Measurements from ENCODE around the gene PHACTR1. TPM values are rescaled to one million over a fixed set of nuclear protein-coding genes. Genes with fewer than 3 reads are reported as not detected.

The PHACTR1 gene
- total RNA-seq, 4 donors from 2014 or later, result 1.5 to 3.6 (median 2.5) TPM

GRCh38 chr6:13135152-13135551 lies 418.6 kb downstream of the PHACTR1 start:
- intact Hi-C loops (cut with DNase I; ENCODE audit: low total_unique reads), result no loop called here
- H3K4me3 ChIP-seq (ENCODE audit: low read depth, poor library complexity, severe bottlenecking), result no peak overlapping the region
- DNase-seq (ENCODE audit: low spot score in 2 of 2), result no peak
- 79 to 89% methylated on average over 9 to 10 of the region's 10 CpGs for WGBS, 2 donors
- no peak for TF ChIP-seq CTCF (IDR thresholded peaks at IDR 0.05)
- no peak for TF ChIP-seq POLR2A (IDR thresholded peaks at IDR 0.05)

- TF ChIP-seq CTCF (IDR thresholded peaks at IDR 0.05) (no peak), POLR2A (IDR thresholded peaks at IDR 0.05) (no peak)
- DNase-seq (ENCODE audit: low spot score in 2 of 2), result no peak
- H3K4me3 ChIP-seq (ENCODE audit: low read depth, poor library complexity, severe bottlenecking), result no peak overlapping the region
- whole genome bisulfite sequencing, 2 donors, result 82 to 85% methylated on average over 2 of the region's 2 CpGs
- intact Hi-C loops (cut with DNase I; ENCODE audit: low total_unique reads), result no loop called here
Observed at GRCh38 chr6:13139119-13139518, 422.6 kb downstream of the PHACTR1 start.

GRCh38 chr6:13140980-13141379 lies 424.4 kb downstream of the PHACTR1 start:
- intact Hi-C loops (cut with DNase I; ENCODE audit: low total_unique reads), result no loop called here
- no peak overlapping the region for H3K4me3 ChIP-seq (ENCODE audit: low read depth, poor library complexity, severe bottlenecking)
- no peak for DNase-seq (ENCODE audit: low spot score in 2 of 2)
- TF ChIP-seq POLR2A (IDR thresholded peaks at IDR 0.05) (no peak), CTCF (IDR thresholded peaks at IDR 0.05) (no peak)
- 93 to 95% methylated on average over 1 of the region's 1 CpG for WGBS, 2 donors

- intact Hi-C loops (cut with DNase I; ENCODE audit: low total_unique reads), result no loop called here
- TF ChIP-seq POLR2A (IDR thresholded peaks at IDR 0.05), result no peak
- 82 to 84% methylated on average over 7 of the region's 7 CpGs for WGBS, 2 donors
- H3K4me3 ChIP-seq (ENCODE audit: low read depth, poor library complexity, severe bottlenecking), result no peak overlapping the region
- no peak for DNase-seq (ENCODE audit: low spot score in 2 of 2)
Observed at GRCh38 chr6:13141387-13141786, 424.8 kb downstream of the PHACTR1 start.

- no peak overlapping the region for H3K4me3 ChIP-seq (ENCODE audit: low read depth, poor library complexity, severe bottlenecking)
- TF ChIP-seq POLR2A (IDR thresholded peaks at IDR 0.05) (no peak), CTCF (IDR thresholded peaks at IDR 0.05) (no peak)
- 87 to 93% methylated on average over 3 of the region's 3 CpGs for WGBS, 2 donors
- intact Hi-C loops (cut with DNase I; ENCODE audit: low total_unique reads), result no loop called here
- no peak for DNase-seq (ENCODE audit: low spot score in 2 of 2)
Observed at GRCh38 chr6:13142611-13143010, 426.0 kb downstream of the PHACTR1 start.

- no peak for DNase-seq (ENCODE audit: low spot score in 2 of 2)
- 48 to 73% methylated on average over 3 of the region's 3 CpGs for WGBS, 2 donors
- intact Hi-C loops (cut with DNase I; ENCODE audit: low total_unique reads), result no loop called here
- H3K4me3 ChIP-seq (ENCODE audit: low read depth, poor library complexity, severe bottlenecking), result no peak overlapping the region
- TF ChIP-seq CTCF (IDR thresholded peaks at IDR 0.05) (no peak), POLR2A (IDR thresholded peaks at IDR 0.05) (no peak)
Observed at GRCh38 chr6:13146442-13146841, 429.9 kb downstream of the PHACTR1 start.

Measured in lower leg skin (tissue), 4 donors.